SKM-1 treated with dmso at 0.1 percent for 144 hours (cell line): ENCODE data around the gene TMEM270.
"Not testable (repeated sequence)": the region's sequence is repeated elsewhere in the genome, so short reads cannot be mapped to it uniquely, and the experiment has no call there.

Experiments used
- DNase-seq: peaks from one replicate; lab custom pipeline; 2025; ENCODE audit not compliant: unreplicated experiment; lab: John Stamatoyannopoulos, UW

Gene TMEM270

DNA sequence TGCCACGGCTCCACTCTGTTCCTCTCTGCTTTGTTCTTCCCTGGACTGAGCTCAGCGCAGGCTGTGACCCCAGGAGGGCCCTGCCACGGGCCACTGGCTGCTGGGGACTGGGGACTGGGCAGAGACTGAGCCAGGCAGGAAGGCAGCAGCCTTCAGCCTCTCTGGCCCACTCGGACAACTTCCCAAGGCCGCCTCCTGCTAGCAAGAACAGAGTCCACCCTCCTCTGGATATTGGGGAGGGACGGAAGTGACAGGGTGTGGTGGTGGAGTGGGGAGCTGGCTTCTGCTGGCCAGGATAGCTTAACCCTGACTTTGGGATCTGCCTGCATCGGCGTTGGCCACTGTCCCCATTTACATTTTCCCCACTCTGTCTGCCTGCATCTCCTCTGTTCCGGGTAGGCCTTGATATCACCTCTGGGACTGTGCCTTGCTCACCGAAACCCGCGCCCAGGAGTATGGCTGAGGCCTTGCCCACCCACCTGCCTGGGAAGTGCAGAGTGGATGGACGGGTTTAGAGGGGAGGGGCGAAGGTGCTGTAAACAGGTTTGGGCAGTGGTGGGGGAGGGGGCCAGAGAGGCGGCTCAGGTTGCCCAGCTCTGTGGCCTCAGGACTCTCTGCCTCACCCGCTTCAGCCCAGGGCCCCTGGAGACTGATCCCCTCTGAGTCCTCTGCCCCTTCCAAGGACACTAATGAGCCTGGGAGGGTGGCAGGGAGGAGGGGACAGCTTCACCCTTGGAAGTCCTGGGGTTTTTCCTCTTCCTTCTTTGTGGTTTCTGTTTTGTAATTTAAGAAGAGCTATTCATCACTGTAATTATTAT, 28.9 kb upstream of the TMEM270 start:
- no peak for DNase-seq

DNA sequence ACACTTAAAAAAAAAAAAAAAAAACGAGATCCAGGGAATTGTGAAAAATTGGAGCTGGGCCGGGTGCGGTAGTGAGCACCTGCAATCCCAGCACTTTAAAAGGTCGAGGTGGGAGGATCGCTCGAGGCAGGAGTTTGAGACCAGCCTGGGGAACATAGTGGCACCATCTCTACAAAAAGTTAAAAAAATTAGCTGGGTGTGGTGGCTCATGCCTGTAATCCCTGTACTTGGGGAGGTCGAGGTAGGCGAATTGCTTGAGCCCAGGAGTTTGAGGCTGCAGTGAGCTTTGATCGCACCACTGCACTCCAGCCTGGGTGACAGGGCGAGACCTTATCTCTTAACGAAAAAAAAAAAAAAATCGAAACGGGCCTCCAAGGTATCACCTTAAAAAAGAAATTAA, 28.2 kb upstream of the TMEM270 start:
- DNase-seq: no peak

DNA sequence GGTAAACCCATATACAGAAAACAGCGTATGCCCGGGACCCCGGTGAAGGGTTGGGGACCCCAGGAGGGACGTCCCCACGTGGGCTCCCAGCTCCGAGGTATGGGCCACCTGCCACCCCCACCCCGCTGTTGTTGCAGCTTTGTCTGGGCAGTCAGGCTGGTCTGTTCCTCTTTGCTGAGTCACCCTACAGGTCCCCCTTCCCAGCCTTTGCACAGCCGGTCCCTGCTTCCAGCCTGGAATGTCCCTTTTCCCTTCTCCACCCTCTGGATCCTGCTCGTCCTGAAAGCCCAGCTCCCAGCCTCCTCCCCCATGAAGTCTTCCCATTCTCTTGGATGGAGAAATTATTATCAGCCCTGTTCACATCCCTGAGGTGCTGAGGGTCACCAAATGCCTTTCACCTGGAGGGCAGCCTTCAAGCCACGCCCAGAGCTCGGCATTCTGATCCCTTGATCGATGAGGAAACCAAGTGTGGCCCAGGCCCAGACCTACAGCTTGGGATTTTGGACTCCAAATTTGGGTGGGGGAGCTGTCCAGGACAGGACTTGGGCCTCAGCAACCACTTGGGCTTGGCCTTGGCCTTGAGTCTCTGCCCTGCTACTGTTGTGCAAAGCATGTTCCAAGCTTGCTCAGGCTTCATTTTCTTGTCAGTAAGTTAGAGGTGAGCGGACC, 27.6 kb upstream of the TMEM270 start:
- DNase-seq: no peak

DNA sequence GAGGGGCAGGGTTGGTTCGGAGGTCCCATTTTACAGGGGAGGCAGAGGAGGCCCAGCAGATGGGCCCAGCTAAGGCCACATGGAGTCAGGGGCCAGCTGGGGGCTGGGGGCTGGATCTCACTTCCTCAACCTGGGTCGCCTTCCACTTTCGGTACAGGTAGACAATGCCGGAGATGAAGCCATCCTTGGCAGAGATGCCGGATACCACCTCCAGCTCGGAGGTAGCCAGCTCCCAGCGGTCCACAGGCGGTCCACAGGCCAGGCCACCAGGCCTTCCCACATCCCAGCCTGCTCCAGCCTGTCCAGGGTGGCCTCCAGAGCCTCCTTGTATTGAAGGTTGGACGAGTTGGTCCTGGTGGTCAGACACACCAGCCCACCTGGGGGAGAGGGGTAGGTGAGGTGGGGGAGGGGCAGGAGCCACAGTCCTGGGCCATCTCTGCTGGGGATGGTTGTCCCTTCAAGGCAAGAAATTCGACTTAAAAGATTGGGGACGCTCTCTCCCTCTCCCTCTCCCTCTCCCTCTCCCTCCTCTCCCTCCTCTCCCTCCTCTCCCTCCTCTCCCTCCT, 26.2 kb upstream of the TMEM270 start:
- no peak for DNase-seq

DNA sequence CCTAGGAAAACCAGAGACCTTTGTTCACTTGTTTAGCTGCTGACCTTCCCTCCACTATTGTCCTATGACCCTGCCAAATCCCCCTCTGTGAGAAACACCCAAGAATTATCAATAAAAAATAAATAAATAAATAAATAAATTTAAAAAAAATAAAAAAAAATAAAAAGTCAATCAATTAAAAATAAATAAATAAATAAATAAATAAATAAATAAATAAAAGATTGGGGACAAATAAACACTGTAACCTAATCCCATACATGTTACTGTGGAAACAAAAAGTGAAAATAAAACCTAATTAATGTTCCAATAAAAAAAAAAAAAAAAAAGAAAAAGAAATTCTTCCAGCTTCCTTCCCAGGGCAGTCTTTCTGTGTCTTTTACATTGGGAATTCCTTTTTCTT, 23.8 kb upstream of the TMEM270 start:
- not testable (repeated sequence) for DNase-seq

DNA sequence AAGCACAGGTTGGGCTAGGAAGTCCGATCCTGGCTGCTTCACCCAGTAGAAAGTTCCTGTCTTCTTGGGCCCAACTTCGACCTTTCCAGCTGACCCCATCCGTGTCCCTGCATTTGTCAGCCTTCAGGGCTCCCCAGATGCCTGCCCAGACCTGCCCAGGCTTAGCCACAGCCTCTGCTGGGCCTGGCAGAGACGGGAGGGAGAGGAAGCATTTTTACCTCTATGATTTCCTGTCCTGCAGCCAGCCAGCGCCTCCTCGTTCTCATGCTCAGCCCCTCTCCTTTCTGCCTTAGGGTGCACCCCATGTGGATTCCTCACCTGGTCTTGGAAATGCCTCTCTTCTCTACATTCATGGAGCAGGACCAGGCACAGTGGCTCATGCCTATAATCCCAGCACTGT, 22.3 kb upstream of the TMEM270 start:
- no peak for DNase-seq

DNA sequence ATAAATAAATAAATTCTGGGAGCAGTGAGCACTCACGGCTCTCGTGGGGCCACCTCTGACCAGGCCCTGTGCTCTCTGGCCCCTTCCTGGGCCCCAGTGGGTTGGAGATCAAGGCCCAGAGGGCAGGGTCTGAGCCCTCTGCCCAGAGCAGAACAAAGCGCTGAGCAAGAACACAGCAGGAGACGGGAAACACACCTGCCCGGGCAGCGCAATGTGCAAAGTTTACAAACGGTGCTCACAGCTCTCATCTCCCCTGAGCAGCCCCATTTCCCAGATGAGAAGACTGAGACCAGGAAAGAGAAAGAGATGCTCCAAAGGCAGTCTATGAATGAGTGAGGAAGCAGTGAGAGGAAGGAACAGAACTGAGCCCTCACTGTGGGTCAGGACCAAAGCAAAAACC, 21.7 kb upstream of the TMEM270 start:
- no peak for DNase-seq

DNA sequence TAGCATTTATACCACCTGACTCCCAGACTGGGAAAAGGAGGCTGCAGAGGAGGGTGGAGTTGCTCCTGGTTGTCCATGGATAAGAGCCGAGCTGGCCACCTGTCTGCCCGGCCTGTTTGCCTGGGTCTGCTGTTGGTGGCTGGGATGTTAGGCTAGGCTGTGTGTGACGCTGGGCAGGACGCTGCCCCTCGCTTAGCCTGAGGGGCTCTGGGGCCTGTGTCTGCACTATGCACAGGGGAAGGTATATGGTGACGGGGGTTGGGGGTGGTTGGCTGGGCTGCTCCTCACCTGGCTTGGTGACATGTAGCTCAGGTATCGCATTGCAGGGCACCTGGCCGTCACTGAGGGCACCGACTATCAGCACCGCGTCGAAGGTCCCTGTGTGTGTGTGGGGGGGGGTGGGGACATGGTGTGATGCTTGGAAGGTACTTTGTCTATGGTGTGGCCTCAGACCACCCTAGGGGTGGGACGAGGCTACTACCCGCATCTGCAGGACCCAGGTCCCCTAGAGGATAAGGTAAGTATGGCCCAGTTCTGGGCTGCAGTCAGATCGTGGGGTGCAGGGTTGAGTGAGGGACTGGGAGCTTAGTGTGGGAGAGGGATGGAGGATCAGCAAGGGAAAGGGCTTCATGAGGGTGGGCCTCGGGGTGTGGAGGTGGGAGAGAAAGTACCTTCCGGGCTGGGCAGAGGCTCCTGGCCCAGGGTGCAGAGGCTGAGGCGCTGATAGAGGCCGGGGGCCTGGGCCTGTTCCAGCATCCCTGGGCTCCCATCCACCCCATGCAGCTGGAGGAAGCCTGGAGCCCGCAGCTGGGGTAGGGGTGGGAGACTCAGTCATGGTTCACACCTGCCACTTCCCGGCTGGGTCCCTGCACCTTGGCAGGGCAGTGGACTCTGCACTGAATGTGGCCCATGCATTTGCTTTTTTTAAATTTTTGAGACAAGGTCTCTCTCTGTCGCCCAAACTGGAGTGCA, 20.9 kb upstream of the TMEM270 start:
- DNase-seq: no peak

DNA sequence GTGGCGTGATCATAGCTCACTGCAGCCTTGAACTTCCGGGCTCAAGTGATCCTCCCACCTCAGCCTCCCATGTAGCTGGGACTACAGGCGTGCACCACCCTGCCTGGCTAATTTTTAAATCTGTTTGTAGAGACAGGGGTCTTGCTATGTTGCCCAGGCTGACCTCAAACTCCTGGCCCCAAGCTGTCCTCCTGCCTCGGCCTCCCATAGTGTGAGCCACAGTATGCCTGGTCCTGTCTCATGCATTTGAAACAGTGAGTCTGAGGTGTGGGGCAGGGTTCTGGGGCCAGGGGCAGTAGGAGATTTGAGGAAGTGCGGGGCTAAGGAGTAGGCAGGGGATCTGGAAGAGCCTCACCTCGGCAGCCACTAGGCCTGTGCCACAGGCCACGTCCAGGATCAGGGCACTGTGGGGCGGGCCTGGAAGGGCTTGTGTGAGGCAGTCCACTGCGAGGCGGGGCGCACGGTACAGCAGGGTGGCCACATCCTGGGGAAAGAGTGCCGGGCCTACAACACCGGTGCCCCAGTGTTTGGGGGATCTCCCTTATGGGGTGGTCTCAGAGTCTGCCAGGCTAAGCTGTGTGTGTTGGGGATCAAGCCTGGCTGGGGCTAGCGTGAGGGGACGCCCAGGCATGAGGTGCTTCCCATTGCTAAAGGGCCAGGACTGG, 20.1 kb upstream of the TMEM270 start:
- DNase-seq: no peak

DNA sequence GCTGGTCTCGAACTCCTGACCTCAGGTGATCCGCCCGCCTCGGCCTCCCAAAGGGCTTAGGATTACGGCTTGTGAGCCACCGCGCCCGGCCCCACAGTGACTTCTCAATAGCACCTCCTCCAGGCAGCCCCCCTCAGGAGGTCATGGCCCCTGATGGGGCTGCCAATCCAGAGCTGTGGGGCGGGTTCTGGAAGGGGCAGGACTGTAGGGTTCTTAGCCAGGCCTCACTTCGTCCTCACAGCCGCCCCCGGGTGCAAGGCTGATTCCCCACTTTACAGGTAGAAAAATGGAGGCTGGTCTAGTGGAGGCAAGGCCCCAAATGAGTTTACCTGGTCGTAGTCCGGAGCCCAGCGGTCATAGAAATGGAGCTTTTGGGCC, 19.3 kb upstream of the TMEM270 start:
- DNase-seq: no peak

DNA sequence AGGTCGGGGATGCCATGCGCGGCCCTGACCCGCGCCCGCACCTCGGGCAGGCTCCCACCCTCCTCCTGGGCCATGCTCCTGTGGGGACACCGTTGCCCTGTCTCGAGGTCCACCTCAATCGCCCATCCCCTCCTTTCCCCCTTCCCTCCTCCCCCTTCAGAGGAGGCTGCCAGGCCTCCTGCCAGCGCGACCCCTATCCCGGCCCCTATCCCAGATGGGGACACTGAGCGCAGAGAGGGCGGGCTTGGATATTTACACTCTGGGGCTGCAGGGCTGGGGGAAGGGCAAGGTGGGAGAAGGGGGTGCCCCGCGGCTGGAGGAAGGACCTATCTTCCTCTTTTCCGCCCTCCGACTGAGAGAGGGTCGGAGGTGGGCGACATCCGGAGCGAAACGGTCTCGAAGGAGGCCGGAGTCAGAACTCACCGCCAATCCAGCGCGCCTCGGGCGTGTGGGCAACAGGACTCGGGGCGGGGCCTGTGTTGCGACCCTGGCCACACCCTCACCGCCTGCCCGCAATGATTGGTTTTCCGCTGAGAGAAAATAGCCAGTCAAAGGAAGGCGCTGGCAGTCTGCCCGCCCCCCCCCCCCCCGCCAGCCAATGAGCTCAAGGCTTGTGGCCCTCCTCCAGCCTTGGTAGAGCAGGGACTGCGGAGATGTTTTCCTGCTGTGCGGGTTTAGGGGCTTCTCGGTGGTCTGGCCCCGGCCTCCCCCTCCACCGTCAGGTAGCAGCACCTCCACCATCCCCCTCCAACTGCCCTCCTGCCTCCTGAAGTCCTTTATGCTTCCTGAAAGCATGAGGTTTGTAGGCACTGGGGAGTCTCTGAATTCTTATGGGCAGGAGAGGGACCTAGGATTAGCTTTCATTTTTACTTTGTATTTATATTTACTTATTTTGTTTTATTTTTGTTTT, 18.6 kb upstream of the TMEM270 start, which contains the start of gene METTL27:
METTL27 (minus strand) TSS at position 450 of the 910 bp plus-strand sequence; CDS start at position 74, 376 bp downstream.
- DNase-seq: peak; percentile 90

DNA sequence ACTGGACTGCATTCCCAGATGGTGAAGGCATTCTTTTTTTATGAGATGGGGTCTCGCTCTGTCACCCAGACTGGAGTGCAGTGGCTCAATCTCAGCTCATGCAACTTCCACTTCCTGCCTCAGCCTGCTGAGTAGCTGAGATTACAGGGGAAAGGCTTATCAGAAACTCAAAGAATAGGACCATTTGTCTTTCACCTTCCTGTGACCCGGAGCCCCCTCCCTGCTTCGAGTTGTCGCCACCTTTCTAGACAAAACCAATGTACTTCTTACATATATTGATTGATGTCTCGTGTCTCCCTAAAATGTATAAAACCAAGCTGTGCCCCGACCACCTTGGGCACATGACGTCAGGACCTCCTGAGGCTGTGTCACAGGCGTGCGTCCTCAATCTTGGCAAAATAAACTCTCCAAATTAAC, 16.8 kb upstream of the TMEM270 start:
- DNase-seq: no peak

DNA sequence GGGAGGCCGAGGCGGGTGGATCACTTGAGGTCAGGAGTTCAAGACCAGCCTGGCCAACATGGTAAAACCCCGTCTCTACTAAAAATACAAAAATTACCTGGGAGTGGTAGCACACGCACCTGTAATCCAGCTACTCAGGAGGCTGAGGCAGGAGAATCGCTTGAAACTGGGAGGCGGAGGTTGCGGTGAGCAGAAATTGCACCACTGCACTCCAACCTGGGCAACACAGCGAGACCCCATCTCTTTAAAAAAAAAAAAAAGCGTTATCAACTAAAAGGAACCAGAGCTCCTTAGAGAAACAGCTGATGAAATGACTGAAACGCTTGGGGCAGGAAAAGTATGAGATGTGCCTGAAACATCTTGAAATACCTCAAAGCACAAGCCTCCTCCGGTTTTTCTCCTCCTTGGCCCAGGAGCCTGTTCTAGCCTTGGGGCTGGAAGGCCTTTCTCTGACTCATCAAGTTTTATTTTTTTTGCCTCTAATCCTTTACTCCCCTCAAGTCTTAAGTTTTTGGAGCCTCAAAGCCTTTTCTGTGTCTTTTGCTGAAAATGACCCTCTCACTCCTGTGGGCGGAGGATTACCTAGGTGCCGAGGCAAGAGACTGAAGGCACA, 16.0 kb upstream of the TMEM270 start:
- no peak for DNase-seq

DNA sequence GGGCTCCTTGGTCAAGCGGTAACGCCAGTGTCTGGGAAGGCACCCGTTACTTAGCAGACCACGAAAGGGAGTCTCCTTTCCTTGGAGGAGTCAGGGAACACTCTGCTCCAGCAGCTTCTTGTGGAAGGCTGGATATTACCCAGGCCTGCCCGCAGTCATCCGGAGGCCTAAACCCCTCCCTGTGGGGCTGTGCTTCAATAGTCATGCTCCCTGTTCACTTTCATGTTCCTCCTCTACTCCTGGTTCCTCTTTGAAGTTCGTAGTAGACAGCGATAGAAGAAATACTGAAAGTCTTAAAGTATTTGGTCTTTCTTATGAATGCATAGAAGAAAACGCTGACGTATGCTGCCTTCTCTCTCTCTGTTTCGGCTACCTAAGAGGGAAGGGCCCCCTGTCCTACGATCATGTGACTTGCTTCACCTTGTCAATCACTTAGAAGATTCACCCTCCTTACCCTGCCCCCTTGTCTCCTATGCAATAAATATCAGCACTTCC, 15.2 kb upstream of the TMEM270 start:
- peak; percentile 43 for DNase-seq

DNA sequence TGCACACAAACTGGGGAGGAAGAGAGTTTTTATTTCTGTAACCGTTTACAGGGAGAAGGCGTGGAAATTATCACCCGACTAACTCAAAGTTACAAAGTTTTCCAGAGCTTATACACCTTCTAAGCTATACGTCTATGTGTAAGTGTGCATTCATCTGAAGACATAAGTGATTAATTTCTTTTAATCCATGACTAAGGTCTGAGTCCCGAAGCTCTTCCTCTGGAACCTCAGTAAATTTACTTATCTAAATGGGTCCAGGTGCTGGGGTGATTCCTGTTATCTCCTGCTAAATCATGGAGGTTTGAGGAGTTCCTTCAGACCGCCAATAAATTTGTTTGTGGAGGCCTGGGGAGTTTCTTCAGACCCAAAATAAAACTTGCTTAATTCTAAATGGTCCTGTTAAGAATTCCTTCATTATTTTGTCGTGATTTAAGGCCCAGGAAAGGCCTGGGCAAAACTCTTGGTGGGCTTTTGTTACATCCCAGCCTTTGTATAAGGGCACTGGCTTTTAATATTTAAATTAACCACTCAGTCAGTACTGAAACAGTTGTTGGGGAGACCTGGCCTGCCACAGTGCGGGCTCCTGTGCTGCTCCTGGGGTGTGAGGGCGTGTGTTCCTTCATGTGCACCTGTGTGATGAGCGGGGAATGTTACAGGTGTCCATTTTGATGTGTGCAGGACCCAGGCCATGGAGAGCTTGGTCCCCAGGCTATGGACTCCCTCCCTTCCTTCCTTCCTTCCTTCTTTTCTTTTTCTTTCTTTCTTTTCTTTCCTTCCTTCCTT, 12.8 kb upstream of the TMEM270 start:
- DNase-seq: no peak

DNA sequence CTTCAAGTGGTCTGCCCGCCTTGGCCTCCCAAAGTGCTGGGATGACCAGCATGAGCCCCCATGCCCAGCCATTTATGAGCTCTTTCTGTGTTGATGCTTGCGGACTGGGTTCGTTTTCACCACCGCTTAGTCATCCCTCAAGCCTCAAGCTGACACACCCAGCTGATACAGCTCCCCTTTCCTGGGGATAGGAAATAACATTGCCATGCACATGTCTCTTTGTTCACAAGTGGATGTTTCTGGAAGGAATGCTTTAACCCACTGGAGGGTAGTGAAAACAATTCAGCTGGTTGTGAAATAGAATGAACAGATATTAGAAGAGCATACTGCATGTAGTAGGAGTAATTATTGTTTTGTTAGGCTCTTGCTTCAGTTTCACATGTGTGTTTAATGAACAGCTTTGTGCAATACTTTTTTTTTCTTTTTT, 10.2 kb upstream of the TMEM270 start:
- DNase-seq: no peak

DNA sequence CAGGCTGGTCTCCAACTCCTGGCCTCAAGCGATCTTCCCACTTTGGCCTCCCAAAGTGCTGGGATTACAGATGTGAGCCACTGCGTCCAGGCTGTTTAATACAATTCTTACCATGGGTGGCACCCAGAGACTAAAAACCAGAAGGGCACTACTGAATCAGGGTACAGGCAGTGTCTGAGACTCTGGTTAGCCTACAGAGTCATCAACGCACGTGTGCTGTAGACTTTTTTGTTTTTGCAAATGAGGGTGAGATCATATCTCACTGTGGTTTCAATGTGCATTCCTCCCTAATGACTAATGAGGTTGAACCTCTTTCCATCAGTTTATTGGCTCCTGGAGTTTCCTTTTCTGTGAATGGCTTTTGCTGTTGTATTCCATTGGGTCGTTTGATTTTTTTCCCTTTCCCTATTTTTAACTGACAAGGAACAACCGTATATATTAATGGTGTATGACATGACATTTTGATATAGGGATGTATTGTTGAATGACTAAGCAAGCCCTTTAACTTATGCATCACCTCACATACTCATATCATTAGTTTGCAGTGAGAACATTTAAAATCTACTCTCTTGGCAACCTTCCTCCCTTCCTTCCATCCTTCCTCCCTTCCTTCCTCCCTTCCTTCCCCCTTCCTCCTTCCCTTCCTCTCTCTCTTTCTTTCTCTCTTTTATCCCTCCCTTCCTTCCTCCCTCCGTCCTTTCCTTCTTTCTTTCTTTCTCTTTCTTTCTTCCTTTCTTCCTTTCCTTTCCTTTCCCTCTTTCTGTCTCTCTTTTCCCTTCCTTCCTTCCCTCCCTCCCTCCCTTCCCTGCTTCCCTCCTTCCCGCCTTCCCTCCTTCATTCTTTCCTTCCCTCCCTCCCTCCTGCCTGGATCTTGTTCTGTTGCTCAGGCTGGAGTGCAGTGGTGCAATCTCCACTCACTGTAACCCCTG, 9.3 kb upstream of the TMEM270 start:
- peak; percentile 31 for DNase-seq
